Fibroblast of the conjunctiva (primary cell): ENCODE measurements around the gene SLC9A8.

Experiments used
- DNase-seq: peaks from one replicate; pipeline ENCODE4 v3.0.0-alpha.2; 2010; ENCODE audit warnings: low read depth

SLC9A8 gene

DNA sequence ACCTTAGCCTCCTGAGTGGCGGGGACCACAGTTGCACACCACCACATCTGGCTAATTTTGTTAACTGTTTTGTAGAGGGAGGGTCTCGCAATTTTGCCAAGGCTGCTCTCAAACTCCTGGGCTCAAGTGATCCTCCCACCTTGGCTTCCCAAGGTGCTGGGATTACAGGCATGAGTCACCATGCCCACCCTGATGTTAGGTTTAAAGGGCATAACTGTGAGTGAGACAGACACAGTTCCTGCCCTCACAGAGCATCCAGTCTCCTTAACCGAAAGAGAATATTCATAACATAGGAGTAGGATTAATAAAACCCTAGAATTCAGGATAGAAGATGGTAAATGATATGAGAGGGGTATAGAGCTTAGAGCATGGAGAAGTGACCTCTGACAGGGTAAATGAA is 105.8 kb downstream of the SLC9A8 start:
- DNase-seq, result no peak

DNA sequence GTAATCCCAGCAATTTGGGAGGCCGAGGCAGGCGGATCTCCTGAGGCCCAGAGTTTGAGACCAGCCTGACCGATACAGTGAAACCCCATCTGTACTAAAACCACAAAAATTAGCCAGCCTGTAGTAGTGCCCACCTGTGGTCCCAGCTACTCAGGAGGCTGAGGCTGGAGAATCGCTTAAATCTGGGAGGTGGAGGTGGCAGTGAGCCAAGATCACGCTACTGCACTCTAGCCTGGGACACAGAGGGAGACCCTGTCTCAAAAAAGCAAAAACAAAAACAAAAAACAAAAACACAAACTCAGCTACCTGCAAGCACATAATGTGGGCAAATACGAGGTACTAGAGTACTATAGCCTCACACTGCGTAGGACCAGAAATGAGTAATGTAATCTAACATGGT is 106.4 kb downstream of the SLC9A8 start:
- DNase-seq, result no peak

DNA sequence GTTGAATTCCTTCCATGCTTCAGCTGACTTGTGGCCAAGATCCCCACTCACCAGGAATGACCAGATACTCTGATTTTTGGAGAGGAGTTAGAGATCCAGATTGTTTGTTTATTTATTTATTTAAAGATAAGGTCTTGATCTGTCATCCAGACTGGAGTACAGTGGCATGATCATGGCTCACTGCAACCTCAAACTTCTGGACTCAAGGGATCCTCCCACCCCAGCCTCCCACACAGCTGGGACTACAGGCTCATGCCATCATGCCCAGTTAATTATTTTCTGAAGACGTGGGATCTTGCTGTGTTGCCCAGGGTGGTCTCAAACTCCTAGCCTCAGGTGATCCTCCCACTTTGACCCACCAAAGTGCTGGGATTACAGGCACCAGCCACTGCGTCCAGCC is 106.8 kb downstream of the SLC9A8 start:
- no peak for DNase-seq

DNA sequence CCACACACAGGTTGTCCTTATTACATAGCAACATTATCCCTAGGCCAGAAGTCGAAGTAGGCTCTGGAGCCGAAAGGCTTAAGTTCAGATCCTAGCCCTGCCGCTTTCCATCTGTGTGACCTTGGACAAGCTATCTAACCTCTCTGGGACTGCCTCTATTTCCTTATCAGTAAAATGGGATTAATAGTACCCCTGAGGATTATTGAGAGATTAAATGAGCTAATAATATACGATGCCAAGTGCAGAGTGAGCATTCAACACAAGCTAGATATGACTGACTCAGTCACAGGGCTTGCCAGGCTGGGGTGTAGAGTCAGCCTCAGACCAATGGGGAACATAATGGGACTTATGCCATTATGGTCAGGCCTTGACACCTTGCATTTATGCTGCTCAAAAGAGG is 111.6 kb downstream of the SLC9A8 start:
- DNase-seq, result no peak

DNA sequence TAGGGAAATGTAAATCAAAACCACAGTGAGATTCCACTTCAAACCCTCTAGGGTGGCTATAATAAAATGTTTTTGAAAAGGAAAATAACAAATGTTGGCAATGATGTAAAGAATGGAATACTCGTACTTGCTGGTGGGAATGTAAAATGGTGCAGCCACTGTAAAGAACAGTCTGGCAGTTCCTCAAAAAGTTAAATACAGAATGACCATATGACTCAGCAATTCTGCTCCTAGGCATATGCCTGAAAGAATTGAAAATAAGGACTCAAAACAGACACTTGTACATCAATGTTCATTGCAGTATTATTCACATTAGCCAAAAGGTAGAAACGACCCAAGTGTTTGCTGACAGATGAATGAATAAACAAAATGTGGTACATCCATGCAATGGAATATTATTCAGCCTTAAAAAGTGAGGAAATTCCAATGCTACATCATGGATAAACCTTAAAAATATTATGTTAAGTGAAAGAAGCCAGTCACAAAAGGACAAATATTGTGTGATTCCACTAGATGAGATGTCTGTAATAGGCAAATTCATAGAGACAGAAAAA is 113.3 kb downstream of the SLC9A8 start:
- DNase-seq, result no peak

DNA sequence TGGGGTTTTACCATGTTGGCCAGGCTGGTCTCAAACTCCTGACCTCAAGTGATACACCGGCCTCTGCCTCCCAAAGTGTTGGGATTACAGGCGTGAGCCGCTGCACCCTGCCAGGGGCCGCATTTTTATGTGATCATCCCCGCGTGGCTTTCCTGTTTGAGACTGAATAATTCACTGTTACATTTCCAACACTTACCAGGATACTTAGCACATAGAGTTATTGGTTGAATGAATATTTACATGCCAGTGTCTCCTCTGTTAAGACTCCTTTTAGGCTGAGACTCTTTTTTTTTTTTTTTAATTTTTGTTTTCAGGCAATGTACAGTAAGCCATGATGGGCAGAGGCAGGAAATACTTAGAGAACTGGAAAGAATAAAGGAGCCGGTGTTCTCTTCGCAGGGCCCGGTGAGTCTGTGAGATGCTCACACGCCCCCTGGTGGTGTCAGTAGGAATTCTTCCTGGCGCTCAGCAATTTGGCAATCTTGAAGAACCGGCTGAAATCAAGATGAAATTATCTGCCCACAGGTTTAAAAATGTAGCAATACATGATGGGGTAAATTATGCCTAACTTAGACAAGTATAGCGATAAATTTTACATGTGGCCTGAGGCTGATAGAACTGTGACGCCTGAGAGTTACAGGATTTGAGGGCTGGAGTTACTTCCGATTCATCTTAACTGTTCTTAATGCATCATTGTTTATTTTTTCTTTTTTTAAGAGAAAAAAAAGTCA is 115.9 kb downstream of the SLC9A8 start:
- DNase-seq, result peak; percentile 82

DNA sequence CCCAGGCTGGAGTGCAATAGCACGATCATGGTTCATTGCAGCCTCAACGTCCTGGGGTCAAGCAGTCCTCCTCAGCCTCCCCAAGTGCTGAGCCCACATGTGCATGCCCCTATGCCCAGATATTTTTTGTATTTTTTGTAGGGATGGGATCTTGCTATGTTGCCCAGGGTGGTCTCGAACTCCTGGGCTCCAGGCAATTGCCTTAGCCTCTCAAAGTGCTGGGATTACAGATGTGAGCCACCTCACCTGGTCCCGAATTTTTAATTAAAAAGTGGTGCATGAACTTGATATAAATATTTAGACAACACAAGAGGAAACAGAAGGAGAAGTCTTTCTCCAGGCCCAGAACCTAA is 116.5 kb downstream of the SLC9A8 start:
- no peak for DNase-seq

DNA sequence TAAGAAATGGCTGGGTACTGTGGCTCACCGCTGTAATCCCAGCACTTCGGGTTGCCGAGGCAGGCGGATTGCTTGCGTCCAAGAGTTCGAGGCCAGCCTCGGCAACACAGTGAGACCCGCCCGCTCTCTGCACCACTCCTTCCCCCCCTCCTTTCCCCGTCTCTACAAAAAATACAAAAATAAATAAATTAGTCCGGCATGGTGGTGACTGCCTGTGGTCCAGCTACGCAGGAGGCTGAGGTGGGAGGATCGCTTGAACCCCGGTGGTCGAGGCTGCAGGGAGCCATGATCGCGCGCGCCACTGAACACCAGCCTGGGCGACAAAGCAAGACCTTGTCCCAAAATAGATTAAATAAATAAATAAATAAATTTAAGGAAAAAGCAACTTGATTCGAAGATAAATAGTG is 123.1 kb downstream of the SLC9A8 start:
- no peak for DNase-seq

DNA sequence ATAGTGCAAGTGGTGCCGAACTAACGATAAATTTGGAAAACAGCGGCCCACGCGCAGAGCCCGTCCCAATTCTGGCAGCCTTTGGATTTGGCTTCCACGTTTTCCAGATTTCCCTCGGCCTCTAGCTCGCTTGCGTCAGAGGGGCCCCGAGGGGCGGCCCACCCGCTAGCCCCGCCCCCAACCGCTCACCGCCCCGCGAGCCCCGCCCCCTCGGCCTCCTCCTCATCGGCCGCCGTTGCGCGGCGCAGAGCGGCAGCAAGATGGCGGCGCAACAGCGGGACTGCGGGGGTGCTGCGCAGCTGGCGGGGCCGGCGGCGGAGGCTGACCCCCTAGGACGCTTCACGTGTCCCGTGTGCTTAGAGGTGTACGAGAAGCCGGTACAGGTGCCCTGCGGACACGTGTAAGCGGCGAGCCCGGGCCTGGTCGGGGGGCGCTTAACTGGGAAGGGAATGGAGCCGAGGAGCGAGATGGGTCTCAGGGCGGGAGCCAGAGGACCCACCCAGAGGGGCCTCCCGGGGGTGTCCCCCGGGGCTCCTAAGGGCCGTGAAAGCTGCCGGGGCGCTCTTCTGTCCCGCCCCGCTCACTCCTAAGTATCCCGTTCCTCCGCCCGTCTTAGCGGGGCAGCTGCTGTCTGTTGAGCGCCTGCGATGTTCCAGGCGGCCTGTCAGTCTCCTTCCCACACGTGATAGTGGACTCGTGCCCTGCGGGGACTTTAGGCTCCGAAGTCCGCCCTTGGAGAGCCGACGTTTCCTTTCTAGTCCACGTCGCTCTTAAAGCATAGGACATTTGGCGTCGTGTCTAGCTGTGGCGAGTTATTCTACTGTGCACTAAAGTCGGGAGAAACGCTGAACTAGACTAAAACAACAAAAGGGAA is 123.8 kb downstream of the SLC9A8 start, which contains the start of gene RNF114:
Gene RNF114, plus strand, starts transcription at position 245 of the 874 bp plus-strand sequence. Its CDS starts 16 bp downstream, at position 261.
- DNase-seq, result peak; percentile 66

DNA sequence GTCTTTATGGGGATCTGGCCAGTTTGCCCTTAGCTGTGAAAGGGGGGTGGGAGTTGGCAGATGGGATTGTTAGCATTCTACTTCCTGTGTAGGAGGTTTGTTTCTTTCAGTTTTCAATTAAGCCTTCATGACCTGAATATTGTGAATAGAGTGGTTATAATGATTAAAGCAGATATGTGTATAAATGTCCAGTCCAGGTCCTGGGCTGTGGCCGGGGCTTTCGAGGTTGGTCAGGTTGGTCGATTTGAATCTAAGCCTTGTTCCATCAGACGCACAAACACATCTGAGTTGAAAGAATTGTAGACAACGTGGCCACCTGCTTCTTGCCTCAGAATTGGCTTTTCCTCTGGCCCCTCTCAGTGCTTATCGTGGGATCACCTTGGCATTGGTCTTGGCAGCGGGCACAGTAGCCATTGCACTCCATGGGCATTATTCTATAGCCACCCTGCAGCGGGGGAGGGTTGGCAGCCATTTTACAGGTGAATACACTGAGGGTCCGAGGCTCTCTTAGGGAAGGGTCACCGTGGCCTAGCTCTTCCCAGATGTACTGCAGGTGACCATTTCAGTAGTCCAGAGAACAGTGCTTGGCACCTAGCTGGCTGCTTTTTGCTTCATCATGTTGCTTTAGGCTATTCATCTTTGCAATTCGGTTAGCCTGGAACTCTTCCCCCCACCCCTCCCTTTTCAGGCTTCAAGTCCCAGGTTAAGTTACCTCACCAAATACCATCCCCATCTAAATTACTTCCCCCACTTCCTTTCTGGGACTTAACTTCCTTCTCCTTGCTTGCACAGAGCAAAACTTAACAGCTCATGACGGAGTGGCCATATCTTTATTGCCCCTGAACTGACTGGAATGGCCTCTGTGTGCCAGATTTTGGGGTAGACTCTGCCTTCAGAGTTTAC is 124.7 kb downstream of the SLC9A8 start:
- DNase-seq, result no peak

DNA sequence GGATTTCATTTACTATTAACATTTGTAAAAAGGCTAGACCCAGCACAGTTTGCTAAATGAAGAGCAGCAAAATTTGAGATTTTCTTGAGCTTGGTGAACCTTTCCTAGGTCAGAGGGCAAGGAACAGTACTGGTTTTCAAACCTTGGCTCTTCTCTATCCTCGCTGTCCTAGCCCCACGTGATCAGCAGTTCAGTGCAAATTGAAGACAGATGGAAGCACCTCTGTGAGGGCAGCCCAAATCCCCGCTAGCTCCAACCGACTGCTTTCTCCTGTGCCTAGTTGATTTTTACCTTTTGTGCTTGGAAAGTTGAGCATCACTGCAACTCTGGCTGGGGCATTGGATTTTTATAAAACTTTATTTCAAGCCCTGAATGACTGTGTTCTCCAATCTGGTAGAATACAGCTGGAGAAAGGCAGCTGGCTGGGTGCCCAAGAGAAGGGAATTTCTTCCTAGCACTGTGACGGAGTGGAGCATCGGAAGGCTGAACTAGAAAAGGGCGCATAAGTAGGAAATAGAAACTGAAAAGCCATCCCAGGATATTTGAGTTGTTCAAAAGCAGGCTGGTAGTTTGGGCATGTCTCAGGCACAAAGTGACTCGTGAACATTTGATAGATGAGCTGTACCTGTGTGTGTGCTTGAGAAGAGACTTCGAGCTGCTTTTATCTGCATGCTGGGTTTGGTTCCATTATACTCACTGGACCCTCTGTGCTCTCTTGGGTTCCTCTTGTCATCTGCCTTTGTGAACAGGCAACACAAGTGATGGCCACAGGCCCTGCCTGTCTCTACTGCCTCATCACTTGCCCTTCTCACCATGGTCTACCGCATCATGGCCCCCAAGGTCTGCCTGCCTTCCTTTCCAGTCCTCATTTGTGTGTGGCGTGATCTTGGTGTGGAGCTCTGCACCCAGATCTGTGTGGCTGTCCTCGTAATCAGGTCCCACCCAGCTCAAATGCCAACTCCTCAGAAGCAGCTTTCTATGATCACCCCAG is 125.8 kb downstream of the SLC9A8 start:
- DNase-seq, result peak; percentile 51

DNA sequence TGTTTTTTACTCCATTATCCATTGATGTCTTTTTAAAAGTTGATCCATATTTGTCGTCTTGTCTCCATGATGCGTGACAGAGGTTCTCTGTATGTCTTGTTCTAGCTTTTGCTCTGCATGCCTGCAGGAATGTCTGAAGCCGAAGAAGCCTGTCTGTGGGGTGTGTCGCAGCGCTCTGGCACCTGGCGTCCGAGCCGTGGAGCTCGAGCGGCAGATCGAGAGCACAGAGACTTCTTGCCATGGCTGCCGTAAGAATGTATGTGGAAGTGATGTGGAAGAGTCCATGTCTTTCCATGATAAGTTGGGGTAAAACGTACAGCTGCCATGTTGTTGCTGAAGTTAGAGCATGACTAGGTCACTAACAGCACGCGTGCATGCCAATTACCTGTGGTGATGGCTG is 128.8 kb downstream of the SLC9A8 start:
- no peak for DNase-seq
